Keratinocyte (primary cell): ENCODE measurements around the gene PREP. TPM values are rescaled to one million over a fixed set of nuclear protein-coding genes. Genes with fewer than 3 reads are reported as not detected.

Source experiments
- DNase-seq: peaks from one replicate; pipeline ENCODE4 v3.0.0-alpha.2; 2011; ENCODE audit warnings: low read depth, missing footprints, low spot score
- FAIRE-seq: peaks from 2 replicates; lab custom pipeline; 2011; peaks lifted over from hg19 to GRCh38; lab: Jason Lieb, UNC
- H2AFZ ChIP-seq: 2 replicates; pipeline ENCODE4 v1.6.0; 2012; ENCODE audit warnings: low read length, control low read depth, inconsistent platforms; ENCODE audit not compliant: control insufficient read depth
- H3K27ac ChIP-seq: 2 replicates; pipeline ENCODE4 v1.5.1; 2011; ENCODE audit warnings: low read length; ENCODE audit not compliant: control insufficient read depth, insufficient read depth
- H3K27me3 ChIP-seq: 3 replicates; pipeline ENCODE4 v1.6.0; 2011; ENCODE audit warnings: low read length; ENCODE audit not compliant: control insufficient read depth, insufficient read depth; ENCODE audit errors: extremely low read depth
- H3K36me3 ChIP-seq, 2 experiments: 2 replicates in 1 of 2; 3 replicates in 1 of 2; pipeline ENCODE4 v1.5.1; 2011; ENCODE audit warnings: low read length in 2 of 2, mild to moderate bottlenecking in 1 of 2; ENCODE audit not compliant: control insufficient read depth in 2 of 2, insufficient read depth in 2 of 2; ENCODE audit errors: extremely low read depth in 1 of 2
- H3K4me1 ChIP-seq: 3 replicates; pipeline ENCODE4 v1.5.1; 2011; ENCODE audit warnings: low read length; ENCODE audit not compliant: control insufficient read depth, insufficient read depth; ENCODE audit errors: extremely low read depth
- H3K4me2 ChIP-seq: 3 replicates; pipeline ENCODE4 v1.6.0; 2011; ENCODE audit warnings: low read depth, low read length; ENCODE audit not compliant: control insufficient read depth, insufficient read depth; ENCODE audit errors: extremely low read depth
- H3K4me3 ChIP-seq, 3 experiments: fragments of 200-600 bp in 1 of 3; sonication (generic) in 1 of 3; 2 replicates in 2 of 3; 3 replicates in 1 of 3; pipeline ENCODE4 v1.5.1; 2011 to 2016; ENCODE audit warnings: low read length in 3 of 3, mild to moderate bottlenecking in 3 of 3, control low read depth in 2 of 3, inconsistent platforms in 1 of 3, low read depth in 1 of 3, mixed read lengths in 1 of 3, mixed run types in 1 of 3, moderate library complexity in 1 of 3; ENCODE audit not compliant: control insufficient read depth in 2 of 3, insufficient read depth in 2 of 3; ENCODE audit errors: extremely low read depth in 1 of 3
- H3K79me2 ChIP-seq: 2 replicates; pipeline ENCODE4 v1.6.0; 2012; ENCODE audit warnings: low read length; ENCODE audit not compliant: control insufficient read depth, insufficient read depth
- H3K9ac ChIP-seq: 3 replicates; pipeline ENCODE4 v1.6.0; 2011; ENCODE audit warnings: low read length; ENCODE audit not compliant: control insufficient read depth, insufficient read depth; ENCODE audit errors: extremely low read depth
- H3K9me1 ChIP-seq: 3 replicates; pipeline ENCODE4 v1.6.0; 2011; ENCODE audit warnings: low read length; ENCODE audit not compliant: control insufficient read depth, insufficient read depth; ENCODE audit errors: extremely low read depth
- H3K9me3 ChIP-seq: 2 replicates; pipeline ENCODE4 v1.5.1; 2012; ENCODE audit warnings: low read depth, low read length; ENCODE audit not compliant: control insufficient read depth
- H4K20me1 ChIP-seq: 3 replicates; pipeline ENCODE4 v1.6.0; 2011; ENCODE audit warnings: low read length; ENCODE audit not compliant: control insufficient read depth, insufficient read depth; ENCODE audit errors: extremely low read depth
- EZH2 ChIP-seq: IDR thresholded peaks from one replicate; pipeline ENCODE4 v1.6.1; 2012; ENCODE audit warnings: inconsistent platforms, mild to moderate bottlenecking, low read length, moderate library complexity
- dilution Hi-C: fragments of 300-500 bp; cut with MboI; formaldehyde crosslinking; loops from one replicate; pipeline ENCODE4 v1.7.0; 2020; ENCODE audit warnings: low sequenced_read_pairs; ENCODE audit not compliant: extremely low pct_ligation_motif_present
- polyA plus RNA-seq, 5 experiments: library from polyadenylated mRNA; depleted of rRNA in 3 of 5; stranded (reverse) in 3 of 5; stranded (forward) in 1 of 5; unstranded in 1 of 5; fragments of >200 nt; gene quantifications; 1 replicate in 1 of 5; 2 replicates in 3 of 5; 3 replicates in 1 of 5; pipeline versions ENCODE4 v1.2.1 to v1.2.3, GENCODE V29; 2011 to 2012; ENCODE audit warnings: missing spikeins in 2 of 5, low read depth in 1 of 5, low replicate concordance in 1 of 5
- TF ChIP-seq, protein P1 (sequence below), 3 experiments: IDR thresholded peaks in 1 of 3; conservative IDR thresholded peaks in 1 of 3; optimal IDR thresholded peaks in 1 of 3; 2 replicates in 2 of 3; 3 replicates in 1 of 3; pipeline versions ENCODE3 to v1.5.1; 2011; ENCODE audit warnings: low read length in 3 of 3, mild to moderate bottlenecking in 3 of 3, moderate library complexity in 2 of 3, control low read depth in 1 of 3, inconsistent platforms in 1 of 3; ENCODE audit not compliant: insufficient read depth in 2 of 3; ENCODE audit errors: extremely low read depth in 1 of 3

Gene PREP
- polyA plus RNA-seq, 1 donor (not counting 4 experiments of a cell fraction or from before 2014, with no cell fraction given) = 48.3 TPM

- peaks cover 6 to 24% of the 10 kb centered on the region in 2 experiments for H3K36me3 ChIP-seq
- H3K9me3 ChIP-seq = no peaks in the 10 kb centered on the region
- no peak overlapping the region for H3K27ac ChIP-seq
- H3K9me1 ChIP-seq = no peaks in the 10 kb centered on the region
- no peak overlapping the region for H2AFZ ChIP-seq
- no peaks in the 10 kb centered on the region for H4K20me1 ChIP-seq
- TF ChIP-seq, protein P1, sequence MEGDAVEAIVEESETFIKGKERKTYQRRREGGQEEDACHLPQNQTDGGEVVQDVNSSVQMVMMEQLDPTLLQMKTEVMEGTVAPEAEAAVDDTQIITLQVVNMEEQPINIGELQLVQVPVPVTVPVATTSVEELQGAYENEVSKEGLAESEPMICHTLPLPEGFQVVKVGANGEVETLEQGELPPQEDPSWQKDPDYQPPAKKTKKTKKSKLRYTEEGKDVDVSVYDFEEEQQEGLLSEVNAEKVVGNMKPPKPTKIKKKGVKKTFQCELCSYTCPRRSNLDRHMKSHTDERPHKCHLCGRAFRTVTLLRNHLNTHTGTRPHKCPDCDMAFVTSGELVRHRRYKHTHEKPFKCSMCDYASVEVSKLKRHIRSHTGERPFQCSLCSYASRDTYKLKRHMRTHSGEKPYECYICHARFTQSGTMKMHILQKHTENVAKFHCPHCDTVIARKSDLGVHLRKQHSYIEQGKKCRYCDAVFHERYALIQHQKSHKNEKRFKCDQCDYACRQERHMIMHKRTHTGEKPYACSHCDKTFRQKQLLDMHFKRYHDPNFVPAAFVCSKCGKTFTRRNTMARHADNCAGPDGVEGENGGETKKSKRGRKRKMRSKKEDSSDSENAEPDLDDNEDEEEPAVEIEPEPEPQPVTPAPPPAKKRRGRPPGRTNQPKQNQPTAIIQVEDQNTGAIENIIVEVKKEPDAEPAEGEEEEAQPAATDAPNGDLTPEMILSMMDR (optimal IDR thresholded peaks at IDR 0.05 in 1 of 3, IDR thresholded peaks at IDR 0.05 in 1 of 3, conservative IDR thresholded peaks at IDR 0.05 in 1 of 3; ENCODE audit: extremely low read depth in 1 of 3, insufficient read depth in 2 of 3, low read length in 3 of 3) = no peak
- H3K27me3 ChIP-seq = no peaks in the 10 kb centered on the region
- H3K9ac ChIP-seq = no peak overlapping the region
- DNase-seq (no peak), FAIRE-seq (no peak)
- no peak overlapping the region for H3K4me3 ChIP-seq
- peaks cover 7% of the 10 kb centered on the region for H3K79me2 ChIP-seq
- H3K4me1 ChIP-seq = peaks cover 35% of the 10 kb centered on the region
- no peak overlapping the region for H3K4me2 ChIP-seq
- dilution Hi-C loops = no loop called here
These were observed 33.7 kb downstream of the PREP start for GRCh38 chr6:105369145-105369544.

- Histone ChIP-seq H3K4me2 (peak overlapping the region; percentile 60), H3K9me3 (no peaks in the 10 kb centered on the region), H3K4me1 (peaks cover 45% of the 10 kb centered on the region), H3K9ac (peak overlapping the region; percentile 20), H4K20me1 (no peaks in the 10 kb centered on the region), H3K36me3 (peaks cover 7 to 18% of the 10 kb centered on the region in 2 experiments), H2AFZ (no peak overlapping the region), H3K4me3 (peak overlapping the region in 1 of 3 experiments; percentile 13), H3K79me2 (peaks cover 6% of the 10 kb centered on the region), H3K9me1 (no peaks in the 10 kb centered on the region), H3K27ac (peak overlapping the region; percentile 66), H3K27me3 (no peaks in the 10 kb centered on the region)
- FAIRE-seq (peak; percentile 96), DNase-seq (peak; percentile 76)
- dilution Hi-C loops = no loop called here
- TF ChIP-seq, protein P1 (optimal IDR thresholded peaks at IDR 0.05 in 1 of 3, IDR thresholded peaks at IDR 0.05 in 1 of 3, conservative IDR thresholded peaks at IDR 0.05 in 1 of 3; ENCODE audit: extremely low read depth in 1 of 3, insufficient read depth in 2 of 3, low read length in 3 of 3) = no peak
- TF ChIP-seq EZH2 = no peak
These were observed 38.6 kb downstream of the PREP start for GRCh38 chr6:105364243-105364642.
